GM21526 (cell line): ENCODE data around the gene EYS.

ENCODE experiments used
- ATAC-seq: cut with Tn5 transposase; IDR thresholded peaks from one replicate; pipeline ENCODE4 v1.9.1; 2021; ENCODE audit warnings: moderate library complexity; ENCODE audit not compliant: unreplicated experiment, low FRiP score

The EYS gene

DNA sequence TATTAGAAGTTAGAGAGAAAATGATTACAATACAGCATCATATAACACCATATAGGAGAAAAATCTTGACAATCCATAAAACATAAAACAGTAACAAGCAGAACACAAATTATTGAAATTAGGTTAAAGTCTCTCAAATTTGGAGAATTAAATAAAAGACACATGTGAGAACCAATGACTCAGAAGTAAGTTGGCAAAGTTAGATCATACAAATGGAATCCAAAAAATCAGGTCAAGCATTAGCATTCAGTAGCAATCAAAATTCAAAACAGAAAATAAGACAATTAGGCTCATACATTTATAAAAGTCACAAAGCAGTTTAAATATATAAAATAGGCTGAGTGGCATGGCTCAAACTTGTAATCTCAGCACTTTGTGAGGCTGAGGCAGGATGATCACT lies 1295.8 kb downstream of the EYS start:
- ATAC-seq: no peak

DNA sequence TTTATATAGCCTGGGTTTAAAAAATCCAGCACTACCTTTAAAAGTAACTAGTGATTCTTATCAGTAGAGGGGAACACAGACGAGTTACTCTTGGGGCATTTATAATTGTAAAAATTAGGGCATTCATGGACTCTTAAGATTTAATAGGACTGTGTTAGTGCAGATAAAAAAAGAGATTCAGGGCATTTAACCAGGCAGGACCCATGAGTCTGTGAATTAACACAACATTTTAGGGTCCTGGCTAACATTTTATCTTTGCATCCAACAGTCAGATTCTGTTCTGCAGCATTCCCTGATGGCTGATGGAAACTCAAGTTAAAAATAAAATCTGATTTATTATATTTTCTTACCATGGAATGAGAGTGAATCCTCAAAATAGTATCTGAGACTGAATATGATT lies 1297.1 kb downstream of the EYS start:
- ATAC-seq: no peak

DNA sequence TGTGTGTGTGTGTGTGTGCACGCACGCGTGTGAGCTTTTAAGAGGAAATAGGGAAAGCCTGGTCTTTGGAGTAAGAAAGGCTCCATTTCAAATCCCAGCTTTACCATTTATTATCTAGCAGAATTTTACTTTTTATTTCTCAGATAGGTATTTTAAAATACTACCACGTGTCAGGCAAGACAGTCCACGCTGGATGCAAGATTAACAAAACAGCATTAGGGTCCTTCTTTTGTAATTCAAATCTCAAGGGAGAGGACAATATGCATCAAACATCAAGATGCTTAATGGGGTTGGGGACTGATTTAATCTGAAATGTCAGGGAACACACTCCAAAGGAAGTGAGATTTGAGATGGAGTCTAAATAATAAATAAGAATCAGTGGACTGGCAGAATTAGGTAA lies 1302.6 kb downstream of the EYS start:
- ATAC-seq: no peak

DNA sequence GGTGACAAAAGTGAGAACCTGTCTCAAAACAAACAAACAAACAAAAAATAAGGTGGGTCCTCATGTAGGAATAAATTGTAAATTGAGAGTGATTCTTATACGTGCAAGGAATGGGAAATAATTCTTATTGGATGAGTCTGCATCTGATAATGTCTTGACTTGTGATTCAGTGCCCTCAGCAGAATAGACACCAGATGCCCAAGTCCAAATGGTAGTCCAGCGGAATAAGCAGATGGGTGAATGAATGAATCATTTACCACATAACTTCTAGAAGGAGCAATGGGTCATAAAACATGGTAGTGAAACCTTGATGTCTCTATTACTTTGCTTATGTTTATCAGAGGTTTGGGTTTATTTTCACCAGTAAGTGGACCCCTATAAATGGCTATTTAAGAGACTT lies 1323.7 kb downstream of the EYS start:
- no peak for ATAC-seq

DNA sequence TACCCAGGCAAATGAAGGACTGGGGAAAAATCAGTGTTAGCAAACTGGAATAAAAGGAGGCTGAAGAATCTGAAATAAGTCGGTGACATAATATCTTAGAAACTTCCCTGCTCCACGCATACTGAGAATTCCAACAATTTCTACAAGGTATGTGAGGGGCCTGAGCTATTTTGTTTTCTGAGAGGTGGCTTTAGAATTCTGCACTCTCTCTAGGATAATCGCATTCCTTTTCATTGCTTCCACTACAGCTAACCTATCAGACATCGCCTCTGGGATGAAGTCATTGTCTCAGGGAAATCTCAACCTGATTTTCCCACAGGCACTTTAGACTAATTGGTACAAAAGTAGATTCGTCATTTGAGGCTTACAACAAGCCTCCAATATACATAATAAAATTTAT lies 1330.6 kb downstream of the EYS start:
- ATAC-seq: no peak

DNA sequence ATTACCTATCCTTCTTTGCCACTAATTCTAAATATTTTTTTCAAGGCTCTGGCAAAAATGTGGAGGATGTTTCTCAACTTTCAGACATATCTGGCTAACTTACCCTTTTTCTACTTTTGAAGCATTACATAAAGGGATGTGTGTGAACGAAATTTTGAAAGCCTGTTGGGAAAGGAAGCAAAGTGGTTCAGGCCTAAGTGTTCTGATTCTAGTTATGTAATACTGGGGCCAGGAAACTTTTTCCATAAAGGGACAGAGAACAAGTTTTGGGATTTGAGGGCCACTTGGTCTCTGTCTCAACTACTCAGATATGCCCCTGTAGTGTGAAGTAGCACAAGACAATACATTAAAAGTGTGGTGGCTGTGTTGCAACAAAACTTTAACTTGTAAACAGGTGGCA lies 1349.6 kb downstream of the EYS start:
- ATAC-seq: no peak

GRCh38 chr6:64347411-64347810 lies 1359.6 kb downstream of the EYS start:
- ATAC-seq: no peak

DNA sequence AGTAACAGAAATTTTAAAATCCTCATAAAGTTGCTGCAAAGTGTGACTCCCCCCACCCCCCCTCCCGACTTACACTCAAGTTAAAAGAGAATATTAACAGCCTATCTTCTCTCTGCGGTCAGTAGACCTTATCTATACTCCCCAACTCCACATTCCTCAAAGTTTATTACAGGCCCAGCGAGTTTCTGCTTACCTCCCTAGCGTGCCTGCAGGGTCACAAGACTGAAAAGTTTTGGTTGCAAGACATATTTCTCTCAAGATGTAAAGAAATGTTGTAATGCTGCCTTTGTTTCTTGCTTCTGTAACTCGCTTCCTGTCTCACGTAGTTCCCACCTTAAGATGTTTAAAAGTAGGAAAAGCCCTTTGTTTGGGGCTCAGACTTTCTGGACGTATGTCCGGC lies 1371.8 kb downstream of the EYS start:
- no peak for ATAC-seq

GRCh38 chr6:64334636-64335035 lies 1372.4 kb downstream of the EYS start:
- no peak for ATAC-seq

- ATAC-seq: no peak
Observed at GRCh38 chr6:64330694-64331307, 1376.2 kb downstream of the EYS start.

GRCh38 chr6:64326939-64327338 lies 1380.1 kb downstream of the EYS start:
- no peak for ATAC-seq

- no peak for ATAC-seq
Observed at GRCh38 chr6:64325093-64325492, 1381.9 kb downstream of the EYS start.

GRCh38 chr6:64310214-64310613 lies 1396.8 kb downstream of the EYS start:
- no peak for ATAC-seq

- no peak for ATAC-seq
Observed at GRCh38 chr6:64301307-64302236, 1405.5 kb downstream of the EYS start.

- no peak for ATAC-seq
Observed at GRCh38 chr6:64299176-64299575, 1407.8 kb downstream of the EYS start.

GRCh38 chr6:64294034-64294433 lies 1413.0 kb downstream of the EYS start:
- ATAC-seq: no peak

DNA sequence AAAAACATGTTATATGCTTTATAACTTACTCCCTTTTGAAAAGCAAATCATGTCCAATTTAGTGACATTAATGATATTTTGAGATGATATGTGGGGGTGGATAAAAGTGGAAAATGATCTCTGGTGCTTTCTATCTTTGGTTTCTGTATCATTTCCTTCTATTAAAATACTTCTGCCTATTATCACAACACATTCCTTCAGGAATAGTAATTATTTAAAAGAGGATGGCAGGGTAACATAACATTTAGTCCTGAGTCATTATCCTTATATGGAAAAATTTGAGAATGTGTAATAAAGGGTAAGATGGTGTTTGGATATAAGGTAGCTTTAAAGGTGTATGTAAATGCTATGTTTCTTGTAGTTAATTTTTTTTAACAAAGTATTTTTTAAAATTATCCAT lies 1413.7 kb downstream of the EYS start:
- no peak for ATAC-seq

DNA sequence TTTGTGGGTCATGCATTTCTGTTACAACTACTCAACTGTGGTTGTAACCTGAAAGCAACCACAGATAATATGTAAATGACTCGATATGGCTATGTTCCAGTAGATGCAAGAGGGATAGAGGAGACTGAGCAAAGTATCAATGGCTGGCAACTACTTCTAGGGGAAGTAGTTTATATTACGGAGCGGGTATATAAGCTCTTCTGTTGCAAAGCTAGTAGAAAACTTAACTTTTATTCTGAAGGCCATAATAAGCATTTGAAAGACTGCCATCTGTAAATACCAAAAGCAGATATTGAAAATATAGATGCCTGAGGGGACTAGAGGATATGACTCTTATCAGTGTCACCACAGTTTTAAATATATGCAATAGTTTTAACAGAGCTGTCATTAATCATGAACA lies 1416.2 kb downstream of the EYS start:
- ATAC-seq: no peak

- ATAC-seq: no peak
Observed at GRCh38 chr6:64289931-64290330, 1417.1 kb downstream of the EYS start.

DNA sequence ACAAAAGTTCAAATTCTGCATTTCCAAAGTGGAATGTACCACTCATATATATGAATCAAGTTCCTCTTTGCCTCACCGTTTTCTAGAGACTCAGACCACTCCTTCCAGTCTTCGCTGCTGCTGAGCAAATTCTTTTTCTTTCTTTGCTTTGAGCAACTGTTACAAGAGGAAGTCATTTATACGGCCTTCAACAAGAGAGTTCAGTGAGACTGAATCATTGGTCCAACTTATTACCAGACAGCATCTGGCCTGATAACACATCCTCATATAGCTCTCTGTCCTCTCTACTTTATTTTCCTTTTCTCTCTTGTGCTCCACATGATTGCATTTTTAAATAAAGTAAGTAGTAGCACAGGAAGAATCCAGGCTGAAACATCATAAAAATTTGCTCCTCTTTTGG lies 1418.7 kb downstream of the EYS start:
- ATAC-seq: no peak

DNA sequence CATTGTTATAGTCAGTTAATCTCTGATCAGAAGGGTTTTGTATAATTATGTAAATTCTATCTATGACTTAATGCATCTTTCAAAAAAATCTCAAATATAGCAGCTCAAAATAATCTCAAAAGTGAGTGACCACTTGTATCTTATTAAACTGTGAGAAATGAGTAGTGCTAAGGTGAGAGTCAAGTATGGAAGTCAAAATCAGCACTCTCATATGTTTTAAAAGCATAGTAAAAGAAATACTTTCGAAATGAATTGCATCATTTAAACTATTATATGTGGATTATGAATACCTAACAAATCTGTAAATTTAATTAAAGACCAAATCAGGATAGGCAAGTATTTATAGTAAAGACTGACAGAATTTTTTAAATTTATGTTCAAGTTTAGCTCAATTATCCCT lies 1425.9 kb downstream of the EYS start:
- ATAC-seq: no peak

DNA sequence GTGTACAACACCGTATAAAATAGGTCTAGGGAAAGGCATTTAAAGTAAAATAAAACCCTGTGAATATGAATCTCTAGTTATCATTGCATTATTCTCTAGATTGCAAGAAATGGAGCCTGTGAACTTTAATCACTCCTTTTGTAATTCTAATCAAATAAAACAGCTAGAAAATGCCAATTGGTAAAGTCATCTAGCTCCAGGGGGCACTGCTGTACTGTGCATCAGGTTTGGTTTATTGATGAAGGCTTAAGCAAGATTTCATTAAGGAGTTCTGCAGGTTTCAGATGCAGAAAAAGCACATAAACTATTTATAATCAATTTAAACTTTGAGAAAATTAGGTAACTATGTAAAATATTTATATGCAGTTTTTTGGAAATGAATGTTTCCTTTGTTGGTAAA lies 1426.5 kb downstream of the EYS start:
- ATAC-seq: no peak
